Hepatocyte (in vitro differentiated cells): ENCODE results near the gene TNNT2. TPM values are rescaled to one million over a fixed set of nuclear protein-coding genes. Genes with fewer than 3 reads are reported as not detected.

Experiments used
- DNase-seq: peaks from one replicate; pipeline ENCODE4 v3.0.0-alpha.2; 2016; ENCODE audit warnings: low spot score
- H2AFZ ChIP-seq: fragments of 200-600 bp; sonication (generic); 2 replicates; pipeline ENCODE4 v1.6.0; 2016; ENCODE audit warnings: antibody characterized with exemption, mild to moderate bottlenecking
- H3K27ac ChIP-seq: fragments of 200-600 bp; sonication (generic); 2 replicates; pipeline ENCODE4 v1.5.1; 2016; ENCODE audit warnings: mild to moderate bottlenecking
- H3K27me3 ChIP-seq: fragments of 200-600 bp; sonication (generic); 2 replicates; pipeline ENCODE4 v1.6.1; 2016
- H3K36me3 ChIP-seq: fragments of 200-600 bp; sonication (generic); replicated peaks from 2 replicates; pipeline ENCODE4 v1.5.1; 2016; ENCODE audit warnings: low read depth; ENCODE audit not compliant: insufficient read depth
- H3K4me1 ChIP-seq: fragments of 200-600 bp; sonication (generic); 2 replicates; pipeline ENCODE4 v1.5.1; 2016; ENCODE audit warnings: mild to moderate bottlenecking, moderate library complexity; ENCODE audit not compliant: insufficient read depth
- H3K4me2 ChIP-seq: fragments of 200-600 bp; sonication (generic); 2 replicates; pipeline ENCODE4 v1.6.0; 2016
- H3K4me3 ChIP-seq: fragments of 200-600 bp; sonication (generic); 2 replicates; pipeline ENCODE4 v1.5.1; 2016; ENCODE audit warnings: mild to moderate bottlenecking
- H3K79me2 ChIP-seq: fragments of 200-600 bp; sonication (generic); 2 replicates; pipeline ENCODE4 v1.6.0; 2017; ENCODE audit warnings: mild to moderate bottlenecking
- H3K9me2 ChIP-seq: fragments of 200-600 bp; sonication (generic); replicated peaks from 2 replicates; pipeline ENCODE4 v1.6.0; 2017; ENCODE audit warnings: mild to moderate bottlenecking; ENCODE audit not compliant: insufficient read depth
- H3K9me3 ChIP-seq: fragments of 200-600 bp; sonication (generic); 2 replicates; pipeline ENCODE4 v1.5.1; 2016; ENCODE audit warnings: low read depth, mild to moderate bottlenecking
- H4K20me1 ChIP-seq: fragments of 200-600 bp; sonication (generic); 2 replicates; pipeline ENCODE4 v1.6.0; 2016; ENCODE audit warnings: mild to moderate bottlenecking; ENCODE audit not compliant: insufficient read depth, poor library complexity, severe bottlenecking
- EZH2 ChIP-seq: fragments of 200-600 bp; sonication (generic); IDR thresholded peaks from 2 replicates; pipeline ENCODE4 v1.6.1; 2016; ENCODE audit warnings: antibody characterized with exemption, mild to moderate bottlenecking, borderline replicate concordance
- EZH2phosphoT487 ChIP-seq: fragments of 200-600 bp; sonication (generic); IDR thresholded peaks from one replicate; pipeline ENCODE4 v1.6.1; 2018; ENCODE audit warnings: antibody characterized with exemption, mild to moderate bottlenecking, low read depth, moderate library complexity; ENCODE audit not compliant: unreplicated experiment, severe bottlenecking
- WGBS: methylation state at CpG from one replicate; pipeline ENCODE4 v1.1.6; 2016; ENCODE audit warnings: low lambda C conversion rate; ENCODE audit errors: missing lambda C conversion rate; 5-methylcytosine and 5-hydroxymethylcytosine counted together
- polyA plus RNA-seq: library from polyadenylated mRNA; unstranded; fragments of >200 nt; fragmentation: Nextera tagmentation; extraction: Ambion mirVana; gene quantifications from 2 replicates; pipeline ENCODE4 v1.2.1, GENCODE V29; 2016
- total RNA-seq: library from RNA; depleted of rRNA; stranded (reverse); fragments of >200 nt; gene quantifications from 2 replicates; pipeline ENCODE4 v1.2.3, GENCODE V29; 2014
- TF ChIP-seq, protein P1 (sequence below): fragments of 200-600 bp; sonication (generic); IDR thresholded peaks from 2 replicates; pipeline ENCODE4 v1.5.1; 2016; ENCODE audit warnings: antibody characterized with exemption, mild to moderate bottlenecking; ENCODE audit not compliant: poor library complexity

TNNT2 gene
- total and polyA plus RNA-seq, 2 experiments from 2014 or later, result 25.9 to 33.5 TPM

DNA sequence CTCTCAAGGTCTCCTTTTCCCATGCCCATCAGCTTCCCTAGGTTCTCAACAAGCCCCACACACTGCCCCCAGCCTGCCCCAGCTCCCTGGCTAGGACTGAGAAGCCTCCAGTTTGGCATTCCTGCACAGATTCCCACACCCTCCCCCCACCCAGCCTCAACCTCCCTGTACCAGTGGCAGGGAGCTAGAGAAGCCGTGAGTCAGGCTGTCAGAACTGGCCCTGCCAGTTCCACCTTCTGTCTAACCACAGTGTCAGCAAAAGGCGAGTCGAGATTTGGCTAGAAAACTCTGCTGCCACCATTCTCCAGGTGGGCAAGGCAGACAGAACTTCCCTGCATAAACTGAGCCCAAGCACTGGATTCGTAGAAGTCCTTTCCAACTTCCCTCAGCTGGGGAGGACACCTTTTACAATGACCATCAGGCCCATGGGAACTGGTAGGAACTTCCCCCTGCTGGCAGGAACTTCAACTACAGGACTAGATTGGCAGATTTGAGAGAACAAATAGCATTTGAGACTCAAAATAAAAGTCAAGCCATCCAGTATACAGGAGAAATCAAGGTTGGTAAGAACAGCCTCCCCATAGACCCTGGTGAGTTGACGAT, 31.0 kb downstream of the TNNT2 start:
- no peaks in the 10 kb centered on the region for H3K36me3 ChIP-seq
- no peaks in the 10 kb centered on the region for H3K4me1 ChIP-seq
- no peak overlapping the region for H3K4me2 ChIP-seq
- H2AFZ ChIP-seq, result no peak overlapping the region
- no peaks in the 10 kb centered on the region for H3K9me2 ChIP-seq
- no peaks in the 10 kb centered on the region for H4K20me1 ChIP-seq
- no peaks in the 10 kb centered on the region for H3K9me3 ChIP-seq
- H3K27ac ChIP-seq, result no peak overlapping the region
- no peak overlapping the region for H3K4me3 ChIP-seq
- H3K27me3 ChIP-seq, result no peaks in the 10 kb centered on the region
- H3K79me2 ChIP-seq, result no peaks in the 10 kb centered on the region
- peak; percentile 74 for DNase-seq
- 59% methylated on average over 5 of the region's 5 CpGs for WGBS
- TF ChIP-seq, protein P1, sequence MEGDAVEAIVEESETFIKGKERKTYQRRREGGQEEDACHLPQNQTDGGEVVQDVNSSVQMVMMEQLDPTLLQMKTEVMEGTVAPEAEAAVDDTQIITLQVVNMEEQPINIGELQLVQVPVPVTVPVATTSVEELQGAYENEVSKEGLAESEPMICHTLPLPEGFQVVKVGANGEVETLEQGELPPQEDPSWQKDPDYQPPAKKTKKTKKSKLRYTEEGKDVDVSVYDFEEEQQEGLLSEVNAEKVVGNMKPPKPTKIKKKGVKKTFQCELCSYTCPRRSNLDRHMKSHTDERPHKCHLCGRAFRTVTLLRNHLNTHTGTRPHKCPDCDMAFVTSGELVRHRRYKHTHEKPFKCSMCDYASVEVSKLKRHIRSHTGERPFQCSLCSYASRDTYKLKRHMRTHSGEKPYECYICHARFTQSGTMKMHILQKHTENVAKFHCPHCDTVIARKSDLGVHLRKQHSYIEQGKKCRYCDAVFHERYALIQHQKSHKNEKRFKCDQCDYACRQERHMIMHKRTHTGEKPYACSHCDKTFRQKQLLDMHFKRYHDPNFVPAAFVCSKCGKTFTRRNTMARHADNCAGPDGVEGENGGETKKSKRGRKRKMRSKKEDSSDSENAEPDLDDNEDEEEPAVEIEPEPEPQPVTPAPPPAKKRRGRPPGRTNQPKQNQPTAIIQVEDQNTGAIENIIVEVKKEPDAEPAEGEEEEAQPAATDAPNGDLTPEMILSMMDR, result peak; percentile 50
- no peak for TF ChIP-seq EZH2

DNA sequence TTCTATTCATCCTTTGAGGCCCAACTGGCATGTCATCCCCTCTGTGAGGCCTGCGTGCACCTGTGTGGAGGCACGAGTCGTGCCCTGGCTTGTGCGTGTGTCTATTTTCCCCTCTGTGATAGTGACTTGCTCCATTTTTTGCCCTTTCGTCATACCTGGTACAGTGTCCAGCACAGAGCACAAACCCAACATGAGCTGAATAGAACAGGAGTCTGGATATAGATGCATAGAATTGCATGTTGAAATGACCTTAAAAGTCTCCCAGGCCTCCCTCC, 32.5 kb downstream of the TNNT2 start:
- no peak for DNase-seq
- Histone ChIP-seq H4K20me1 (no peaks in the 10 kb centered on the region), H3K4me3 (no peak overlapping the region), H3K36me3 (no peaks in the 10 kb centered on the region), H3K27me3 (no peaks in the 10 kb centered on the region), H3K79me2 (no peaks in the 10 kb centered on the region), H3K4me1 (no peaks in the 10 kb centered on the region), H3K9me3 (no peaks in the 10 kb centered on the region), H3K27ac (no peak overlapping the region), H3K4me2 (no peak overlapping the region), H2AFZ (no peak overlapping the region), H3K9me2 (no peaks in the 10 kb centered on the region)
- TF ChIP-seq, protein P1, result no peak
- TF ChIP-seq EZH2phosphoT487 (no peak), EZH2 (no peak)
- WGBS, result 95% methylated on average over 5 of the region's 5 CpGs

DNA sequence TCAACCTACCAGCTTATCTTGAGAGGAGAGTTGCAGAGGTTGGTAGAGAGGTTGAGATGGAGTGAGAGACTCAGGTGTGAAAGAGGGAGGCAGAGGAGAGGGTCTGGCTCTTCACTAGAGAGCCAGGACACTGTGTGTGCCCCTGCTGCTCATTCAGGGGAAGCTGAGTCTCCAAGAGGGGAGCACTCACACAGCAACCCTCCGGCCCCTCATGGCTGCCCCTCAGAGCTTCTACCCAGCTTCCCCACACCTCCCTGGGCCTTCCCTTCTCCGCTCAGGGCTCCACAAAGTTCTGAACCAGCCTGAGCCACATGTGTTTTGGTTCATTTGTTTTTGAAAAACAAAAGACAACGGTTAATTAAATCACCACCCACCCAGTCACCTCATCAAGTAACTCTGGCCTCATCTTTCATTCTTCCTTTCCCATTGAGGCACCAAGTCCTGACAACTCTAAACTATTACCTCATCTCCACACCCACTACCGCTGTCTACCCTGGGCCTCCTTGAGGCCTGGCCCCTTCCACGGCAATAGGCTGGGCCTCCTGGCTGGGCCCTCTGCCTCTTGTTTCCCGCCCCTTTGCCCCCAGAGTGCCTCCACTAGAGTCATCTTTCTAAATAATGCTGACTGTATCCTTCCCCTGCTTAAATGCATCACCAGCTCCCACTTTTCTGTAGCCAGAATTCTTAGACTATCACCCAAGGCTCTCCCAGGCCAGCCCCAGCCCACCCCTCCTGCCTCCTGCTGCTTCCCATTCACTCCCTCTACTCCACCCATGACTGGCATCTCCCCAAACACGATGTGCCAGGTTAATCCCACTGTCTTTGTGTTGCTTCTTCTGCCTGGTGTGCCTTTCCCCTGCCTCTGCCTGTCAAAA, 33.0 kb downstream of the TNNT2 start:
- H3K27me3 ChIP-seq, result no peaks in the 10 kb centered on the region
- H3K4me3 ChIP-seq, result no peak overlapping the region
- no peaks in the 10 kb centered on the region for H3K36me3 ChIP-seq
- H2AFZ ChIP-seq, result no peak overlapping the region
- H3K9me2 ChIP-seq, result no peaks in the 10 kb centered on the region
- WGBS, result 73% methylated on average over 7 of the region's 7 CpGs
- no peak overlapping the region for H3K4me2 ChIP-seq
- TF ChIP-seq, protein P1, result no peak
- TF ChIP-seq EZH2 (no peak), EZH2phosphoT487 (no peak)
- no peak for DNase-seq
- H3K4me1 ChIP-seq, result no peaks in the 10 kb centered on the region
- no peaks in the 10 kb centered on the region for H4K20me1 ChIP-seq
- no peaks in the 10 kb centered on the region for H3K9me3 ChIP-seq
- no peaks in the 10 kb centered on the region for H3K79me2 ChIP-seq
- no peak overlapping the region for H3K27ac ChIP-seq
